ENCODE measurements around the gene GLIPR1L1. TPM values are rescaled to one million over a fixed set of nuclear protein-coding genes. Genes with fewer than 3 reads are reported as not detected.

GLIPR1L1 gene
- total RNA-seq, 1 experiment from 2014 or later = not detected

GRCh38 chr12:75349946-75350345 lies 15.5 kb downstream of the GLIPR1L1 start:
- Mint-ChIP-seq H3K27me3 (ENCODE audit: low read depth) (no peaks in the 10 kb centered on the region; the same call in 1 of the 2 replicates), H3K4me3 (no peak overlapping the region), H3K36me3 (peaks cover 9% of the 10 kb centered on the region), H3K4me1 (no peaks in the 10 kb centered on the region), H3K9me3 (peaks cover 27% of the 10 kb centered on the region), H3K27ac (no peak overlapping the region)
- POLR2A ChIA-PET = no interaction called here
- no peak for ATAC-seq
- CTCF ChIA-PET = no interaction called here
- no peak for TF ChIP-seq ZNF281 (CRISPR knock-in tag; IDR thresholded peaks at IDR 0.05)
- TF ChIP-seq ZNF532 (CRISPR knock-in tag; IDR thresholded peaks at IDR 0.05; ENCODE audit: borderline replicate concordance) = no peak
- no peak for TF ChIP-seq NFYB (CRISPR knock-in tag; conservative IDR thresholded peaks at IDR 0.05; ENCODE audit: low read depth)
- no peak for TF ChIP-seq TP53 (CRISPR knock-in tag; IDR thresholded peaks at IDR 0.05)
- TF ChIP-seq ZNF423 (CRISPR knock-in tag; IDR thresholded peaks at IDR 0.05) = no peak
- TF ChIP-seq ZSCAN18 (CRISPR knock-in tag; IDR thresholded peaks at IDR 0.05) = no peak
- no peak for TF ChIP-seq ZBTB43 (CRISPR knock-in tag; IDR thresholded peaks at IDR 0.05)
- DNase-seq (ENCODE audit: low spot score) = no peak

DNA sequence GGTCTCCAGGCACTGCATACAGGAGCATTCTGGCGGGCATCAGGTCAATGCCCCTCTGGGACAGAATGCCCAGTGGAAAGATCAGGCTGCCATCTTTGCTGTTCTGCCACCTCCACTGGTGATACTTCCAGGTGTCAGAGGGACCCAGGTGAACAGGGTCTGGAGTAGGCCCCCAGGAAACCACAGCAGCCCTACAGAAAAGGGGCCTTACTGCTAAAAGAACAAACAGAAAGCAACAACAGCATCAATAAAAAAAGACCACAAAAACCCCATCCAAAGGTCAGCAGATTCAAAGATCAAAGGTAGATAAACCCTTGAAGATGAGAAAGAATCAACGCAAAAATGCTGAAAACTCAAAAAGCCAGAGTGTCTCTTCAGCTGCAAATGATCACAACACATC lies 15.9 kb downstream of the GLIPR1L1 start:
- no peak overlapping the region for H3K27ac Mint-ChIP-seq
- POLR2A ChIA-PET = no interaction called here
- H3K4me1 Mint-ChIP-seq = no peaks in the 10 kb centered on the region
- TF ChIP-seq SOX15 (CRISPR knock-in tag; IDR thresholded peaks at IDR 0.05) (no peak), ZBTB21 (CRISPR knock-in tag; IDR thresholded peaks at IDR 0.05; ENCODE audit: borderline replicate concordance) (no peak), FOXJ3 (CRISPR knock-in tag; IDR thresholded peaks at IDR 0.05; ENCODE audit: borderline replicate concordance) (no peak), PRRX2 (CRISPR knock-in tag; IDR thresholded peaks at IDR 0.05) (no peak), ATF1 (CRISPR knock-in tag; IDR thresholded peaks at IDR 0.05) (no peak), ARID4B (CRISPR knock-in tag; IDR thresholded peaks at IDR 0.05; ENCODE audit: borderline replicate concordance) (no peak), FOXK1 (CRISPR knock-in tag; IDR thresholded peaks at IDR 0.05) (no peak), SP1 (CRISPR knock-in tag; conservative IDR thresholded peaks at IDR 0.05) (no peak), KAT7 (CRISPR knock-in tag; IDR thresholded peaks at IDR 0.05; ENCODE audit: borderline replicate concordance) (no peak), ZNF263 (CRISPR knock-in tag; IDR thresholded peaks at IDR 0.05; ENCODE audit: low read depth) (no peak), NFATC4 (CRISPR knock-in tag; IDR thresholded peaks at IDR 0.05) (no peak), ZNF671 (CRISPR knock-in tag; IDR thresholded peaks at IDR 0.05) (no peak), USF1 (CRISPR knock-in tag; IDR thresholded peaks at IDR 0.05) (no peak)

More for the DNA sequence above, 15.9 kb downstream of the GLIPR1L1 start:
- no peak overlapping the region for H3K4me3 Mint-ChIP-seq
- H3K9me3 Mint-ChIP-seq = peaks cover 31% of the 10 kb centered on the region
- ATAC-seq (no peak), DNase-seq (ENCODE audit: low spot score) (no peak)
- CTCF ChIA-PET = no interaction called here
- H3K27me3 Mint-ChIP-seq (ENCODE audit: low read depth) = no peaks in the 10 kb centered on the region; the same call in 1 of the 2 replicates
- H3K36me3 Mint-ChIP-seq = peaks cover 14% of the 10 kb centered on the region
